ENCODE data around the gene IFRD1. TPM values are rescaled to one million over a fixed set of nuclear protein-coding genes. Genes with fewer than 3 reads are reported as not detected.

Gene IFRD1
- total RNA-seq, 1 donor from 2014 or later: 76.6 TPM

DNA sequence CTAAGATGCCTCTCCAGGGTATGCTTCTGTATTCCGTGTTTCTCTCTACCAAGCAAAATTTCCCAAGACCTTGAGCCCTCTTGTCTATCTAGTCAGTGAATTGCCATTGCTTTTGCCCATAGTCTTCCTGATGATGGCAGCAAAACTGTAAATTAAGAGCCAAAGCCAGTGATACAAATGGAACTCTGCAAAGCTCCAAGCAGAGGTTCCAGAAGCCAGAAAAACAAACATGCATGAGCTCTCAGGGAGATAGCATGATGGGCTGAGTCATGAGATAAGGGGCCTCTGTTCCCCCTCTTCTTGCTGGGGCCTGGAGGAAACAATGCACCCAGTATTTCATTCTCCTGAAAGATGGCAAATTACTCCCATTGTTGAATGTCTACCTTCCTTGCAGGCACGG lies 55.2 kb downstream of the IFRD1 start:
- no peak for DNase-seq (ENCODE audit: low read depth, low spot score)
- H3K9me3 Mint-ChIP-seq: no peaks in the 10 kb centered on the region
- TF ChIP-seq, protein P1, sequence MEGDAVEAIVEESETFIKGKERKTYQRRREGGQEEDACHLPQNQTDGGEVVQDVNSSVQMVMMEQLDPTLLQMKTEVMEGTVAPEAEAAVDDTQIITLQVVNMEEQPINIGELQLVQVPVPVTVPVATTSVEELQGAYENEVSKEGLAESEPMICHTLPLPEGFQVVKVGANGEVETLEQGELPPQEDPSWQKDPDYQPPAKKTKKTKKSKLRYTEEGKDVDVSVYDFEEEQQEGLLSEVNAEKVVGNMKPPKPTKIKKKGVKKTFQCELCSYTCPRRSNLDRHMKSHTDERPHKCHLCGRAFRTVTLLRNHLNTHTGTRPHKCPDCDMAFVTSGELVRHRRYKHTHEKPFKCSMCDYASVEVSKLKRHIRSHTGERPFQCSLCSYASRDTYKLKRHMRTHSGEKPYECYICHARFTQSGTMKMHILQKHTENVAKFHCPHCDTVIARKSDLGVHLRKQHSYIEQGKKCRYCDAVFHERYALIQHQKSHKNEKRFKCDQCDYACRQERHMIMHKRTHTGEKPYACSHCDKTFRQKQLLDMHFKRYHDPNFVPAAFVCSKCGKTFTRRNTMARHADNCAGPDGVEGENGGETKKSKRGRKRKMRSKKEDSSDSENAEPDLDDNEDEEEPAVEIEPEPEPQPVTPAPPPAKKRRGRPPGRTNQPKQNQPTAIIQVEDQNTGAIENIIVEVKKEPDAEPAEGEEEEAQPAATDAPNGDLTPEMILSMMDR (conservative IDR thresholded peaks at IDR 0.05): no peak
- H3K36me3 Mint-ChIP-seq (ENCODE audit: low read depth): no peaks in the 10 kb centered on the region
- no peaks in the 10 kb centered on the region for H3K27me3 Mint-ChIP-seq (ENCODE audit: low read depth)
- no peak overlapping the region for H3K27ac Mint-ChIP-seq (ENCODE audit: unreplicated experiment)
- no peak overlapping the region for H3K4me3 Mint-ChIP-seq
- peaks cover 25% of the 10 kb centered on the region for H3K4me1 Mint-ChIP-seq

GRCh38 chr7:112508404-112508803 lies 58.1 kb downstream of the IFRD1 start:
- H3K9me3 Mint-ChIP-seq: no peaks in the 10 kb centered on the region
- no peaks in the 10 kb centered on the region for H3K36me3 Mint-ChIP-seq (ENCODE audit: low read depth)
- H3K4me1 Mint-ChIP-seq: peaks cover 8% of the 10 kb centered on the region
- TF ChIP-seq, protein P1 (conservative IDR thresholded peaks at IDR 0.05): no peak
- no peaks in the 10 kb centered on the region for H3K27me3 Mint-ChIP-seq (ENCODE audit: low read depth)
- no peak overlapping the region for H3K27ac Mint-ChIP-seq (ENCODE audit: unreplicated experiment)
- no peak for DNase-seq (ENCODE audit: low read depth, low spot score)
- H3K4me3 Mint-ChIP-seq: no peak overlapping the region

DNA sequence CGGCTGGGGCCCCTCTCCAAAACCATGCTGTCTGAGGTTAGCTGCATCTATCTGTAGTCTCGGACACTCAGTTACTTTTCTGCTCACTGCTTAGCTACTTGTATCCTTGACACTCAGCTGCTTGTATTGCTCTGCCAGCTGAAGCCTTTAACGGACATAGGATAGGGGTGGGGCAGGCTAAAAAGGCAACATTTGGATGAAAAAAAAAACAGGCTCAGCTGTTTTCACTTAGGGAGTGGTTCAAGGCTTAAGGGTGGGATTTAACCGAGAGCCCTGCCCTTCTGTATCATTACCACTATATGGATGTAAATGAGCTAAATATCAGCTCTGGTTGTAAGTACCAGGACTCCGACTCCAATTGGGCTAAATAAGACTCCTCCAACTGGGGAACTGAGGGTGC lies 59.1 kb downstream of the IFRD1 start:
- H3K27ac Mint-ChIP-seq (ENCODE audit: unreplicated experiment): no peak overlapping the region
- H3K4me1 Mint-ChIP-seq: peaks cover 6% of the 10 kb centered on the region
- no peak for DNase-seq (ENCODE audit: low read depth, low spot score)
- TF ChIP-seq, protein P1 (conservative IDR thresholded peaks at IDR 0.05): no peak
- no peaks in the 10 kb centered on the region for H3K27me3 Mint-ChIP-seq (ENCODE audit: low read depth)
- H3K4me3 Mint-ChIP-seq: no peak overlapping the region
- H3K9me3 Mint-ChIP-seq: no peaks in the 10 kb centered on the region
- H3K36me3 Mint-ChIP-seq (ENCODE audit: low read depth): no peaks in the 10 kb centered on the region

GRCh38 chr7:112510001-112510742 lies 59.9 kb downstream of the IFRD1 start:
- Mint-ChIP-seq H3K4me3 (no peak overlapping the region), H3K4me1 (peaks cover 6% of the 10 kb centered on the region), H3K9me3 (no peaks in the 10 kb centered on the region), H3K27ac (ENCODE audit: unreplicated experiment) (no peak overlapping the region), H3K27me3 (ENCODE audit: low read depth) (no peaks in the 10 kb centered on the region), H3K36me3 (ENCODE audit: low read depth) (no peaks in the 10 kb centered on the region)
- no peak for DNase-seq (ENCODE audit: low read depth, low spot score)
- TF ChIP-seq, protein P1 (conservative IDR thresholded peaks at IDR 0.05): no peak

- peaks cover under 1% of the 10 kb centered on the region for H3K4me1 Mint-ChIP-seq
- no peaks in the 10 kb centered on the region for H3K27me3 Mint-ChIP-seq (ENCODE audit: low read depth)
- peak overlapping the region; percentile 45 for H3K27ac Mint-ChIP-seq (ENCODE audit: unreplicated experiment)
- H3K9me3 Mint-ChIP-seq: no peaks in the 10 kb centered on the region
- no peak overlapping the region for H3K4me3 Mint-ChIP-seq
- TF ChIP-seq, protein P1 (conservative IDR thresholded peaks at IDR 0.05): no peak
- no peaks in the 10 kb centered on the region for H3K36me3 Mint-ChIP-seq (ENCODE audit: low read depth)
- DNase-seq (ENCODE audit: low read depth, low spot score): no peak
Observed at GRCh38 chr7:112510743-112511110, 60.5 kb downstream of the IFRD1 start.
